GM11168 (cell line): ENCODE measurements around the gene CACNA2D4.
"Not testable (repeated sequence)": the region's sequence is repeated elsewhere in the genome, so short reads cannot be mapped to it uniquely, and the experiment has no call there.

Experiments used
- in situ Hi-C: fragments of 300-500 bp; cut with MboI; formaldehyde crosslinking; loops from one replicate; pipeline ENCODE4 v1.12.0; 2022; ENCODE audit warnings: low sequenced_read_pairs; ENCODE audit not compliant: unreplicated experiment

The CACNA2D4 gene

GRCh38 chr12:1821805-1822204 is 96.6 kb downstream of the CACNA2D4 start:
- in situ Hi-C loops = no loop called here

- in situ Hi-C loops = no loop called here
Observed at GRCh38 chr12:1820896-1821291, 97.6 kb downstream of the CACNA2D4 start.

- in situ Hi-C loops = no loop called here
Observed at GRCh38 chr12:1820191-1820895, 98.1 kb downstream of the CACNA2D4 start, which contains the start of gene LRTM2. LRTM2 (plus strand) TSS chr12:1820565; CDS start chr12:1828149, 7,584 bp downstream.

- in situ Hi-C loops = no loop called here
Observed at GRCh38 chr12:1819571-1819970, 98.9 kb downstream of the CACNA2D4 start.

GRCh38 chr12:1819050-1819449 is 99.4 kb downstream of the CACNA2D4 start:
- in situ Hi-C loops = no loop called here

- in situ Hi-C loops = not testable (repeated sequence)
Observed at GRCh38 chr12:1817928-1818327, 100.5 kb downstream of the CACNA2D4 start.

- in situ Hi-C loops = no loop called here
Observed at GRCh38 chr12:1816730-1817348, 101.6 kb downstream of the CACNA2D4 start.

- in situ Hi-C loops = no loop called here
Observed at GRCh38 chr12:1815814-1816729, 102.4 kb downstream of the CACNA2D4 start.

GRCh38 chr12:1815108-1815507 is 103.3 kb downstream of the CACNA2D4 start:
- in situ Hi-C loops = no loop called here

GRCh38 chr12:1814266-1814665 is 104.2 kb downstream of the CACNA2D4 start:
- in situ Hi-C loops = no loop called here

- in situ Hi-C loops = no loop called here
Observed at GRCh38 chr12:1812650-1813302, 105.7 kb downstream of the CACNA2D4 start.

- in situ Hi-C loops = no loop called here
Observed at GRCh38 chr12:1811948-1812291, 106.5 kb downstream of the CACNA2D4 start.

GRCh38 chr12:1811281-1811947 is 107.0 kb downstream of the CACNA2D4 start:
- in situ Hi-C loops = no loop called here

GRCh38 chr12:1810931-1811280 is 107.5 kb downstream of the CACNA2D4 start:
- in situ Hi-C loops = no loop called here

- in situ Hi-C loops = no loop called here
Observed at GRCh38 chr12:1810201-1810930, 108.1 kb downstream of the CACNA2D4 start.

GRCh38 chr12:1809591-1810190 is 108.8 kb downstream of the CACNA2D4 start:
- in situ Hi-C loops = no loop called here

- in situ Hi-C loops = no loop called here
Observed at GRCh38 chr12:1808798-1809480, 109.5 kb downstream of the CACNA2D4 start.

GRCh38 chr12:1808036-1808797 is 110.2 kb downstream of the CACNA2D4 start:
- in situ Hi-C loops = no loop called here
